Activated CD4-positive, alpha-beta T cell treated with anti-CD3 and anti-CD28 coated beads, Interleukin-2, amount 10 ng/mL, durations not matched to agents 24 days and 14 days (primary cell): Measurements from ENCODE around the gene SOX2. TPM values are rescaled to one million over a fixed set of nuclear protein-coding genes. Genes with fewer than 3 reads are reported as not detected.

Experiments used
- DNase-seq: peaks from one replicate; pipeline ENCODE4 v3.0.0; 2022
- H3K27ac Mint-ChIP-seq: one replicate; pipeline ENCODE4 v1.8.0; 2022; ENCODE audit warnings: mild to moderate bottlenecking, mixed read lengths
- H3K27me3 Mint-ChIP-seq: one replicate; pipeline ENCODE4 v1.8.0; 2022; ENCODE audit warnings: mixed read lengths
- H3K36me3 Mint-ChIP-seq: one replicate; pipeline ENCODE4 v1.8.0; 2022; ENCODE audit warnings: low read depth, mild to moderate bottlenecking, mixed read lengths
- H3K4me1 Mint-ChIP-seq: one replicate; pipeline ENCODE4 v1.8.0; 2021; ENCODE audit warnings: mixed read lengths
- H3K4me3 Mint-ChIP-seq: one replicate; pipeline ENCODE4 v1.8.0; 2022; ENCODE audit warnings: mild to moderate bottlenecking, moderate library complexity, mixed read lengths
- H3K9me3 Mint-ChIP-seq: one replicate; pipeline ENCODE4 v1.8.0; 2021; ENCODE audit warnings: mixed read lengths
- intact Hi-C: fragments of 100-400 bp; cut with micrococcal nuclease; formaldehyde crosslinking; loops from one replicate; pipeline ENCODE4 v1.15.1; 2023
- total RNA-seq: library from RNA; stranded (reverse); gene quantifications from 2 replicates; pipeline ENCODE4 v1.2.3, GENCODE V29; 2022

Gene SOX2
- total RNA-seq, 1 donor from 2014 or later: not detected

- Mint-ChIP-seq H3K9me3 (peaks cover 24% of the 10 kb centered on the region), H3K36me3 (peaks cover 10% of the 10 kb centered on the region), H3K4me3 (no peak overlapping the region), H3K27ac (peak overlapping the region; percentile 81), H3K27me3 (peaks cover 87% of the 10 kb centered on the region), H3K4me1 (peaks cover 2% of the 10 kb centered on the region)
- DNase-seq: no peak
- intact Hi-C loops: loop anchor here (5.0 kb wide), 1 partner anchor 1686 kb away; the partner anchor contains the start of gene PEX5L
Observed at GRCh38 chr3:181722766-181723425, 11.2 kb downstream of the SOX2 start.

- H3K4me3 Mint-ChIP-seq: no peak overlapping the region
- no peak for DNase-seq
- peak overlapping the region; percentile 81 for H3K27ac Mint-ChIP-seq
- peaks cover 24% of the 10 kb centered on the region for H3K9me3 Mint-ChIP-seq
- peaks cover 12% of the 10 kb centered on the region for H3K36me3 Mint-ChIP-seq
- intact Hi-C loops: loop anchor here (1.0 to 5.0 kb wide), 2 partner anchors 11 to 1686 kb away; partner anchors contain the start of gene PEX5L
- peaks cover 2% of the 10 kb centered on the region for H3K4me1 Mint-ChIP-seq
- peaks cover 88% of the 10 kb centered on the region for H3K27me3 Mint-ChIP-seq
Observed at GRCh38 chr3:181723625-181724191, 12.0 kb downstream of the SOX2 start.

GRCh38 chr3:181724192-181724965, 12.7 kb downstream of the SOX2 start:
- H3K36me3 Mint-ChIP-seq: peaks cover 12% of the 10 kb centered on the region
- peaks cover 88% of the 10 kb centered on the region for H3K27me3 Mint-ChIP-seq
- H3K4me3 Mint-ChIP-seq: no peak overlapping the region
- intact Hi-C loops: loop anchor here (1.0 to 5.0 kb wide), 2 partner anchors 12 to 1687 kb away; partner anchors contain the start of gene PEX5L
- H3K4me1 Mint-ChIP-seq: peaks cover 2% of the 10 kb centered on the region
- peak; percentile 64 for DNase-seq
- H3K9me3 Mint-ChIP-seq: peaks cover 24% of the 10 kb centered on the region
- peak overlapping the region; percentile 81 for H3K27ac Mint-ChIP-seq

- H3K9me3 Mint-ChIP-seq: peaks cover 24% of the 10 kb centered on the region
- peaks cover 2% of the 10 kb centered on the region for H3K4me1 Mint-ChIP-seq
- no peak overlapping the region for H3K4me3 Mint-ChIP-seq
- peaks cover 12% of the 10 kb centered on the region for H3K36me3 Mint-ChIP-seq
- peak overlapping the region; percentile 76 for H3K27ac Mint-ChIP-seq
- DNase-seq: no peak
- peaks cover 89% of the 10 kb centered on the region for H3K27me3 Mint-ChIP-seq
- intact Hi-C loops: loop anchor here (1.0 to 5.0 kb wide), 2 partner anchors 24 to 33 kb away; no protein-coding TSS in a partner anchor
Observed at GRCh38 chr3:181725131-181725731, 13.5 kb downstream of the SOX2 start.

- peaks cover 91% of the 10 kb centered on the region for H3K27me3 Mint-ChIP-seq
- intact Hi-C loops: loop anchor here (1.0 to 5.0 kb wide), 2 partner anchors 25 to 34 kb away; no protein-coding TSS in a partner anchor
- H3K4me3 Mint-ChIP-seq: no peak overlapping the region
- peaks cover 24% of the 10 kb centered on the region for H3K9me3 Mint-ChIP-seq
- H3K4me1 Mint-ChIP-seq: peaks cover 2% of the 10 kb centered on the region
- DNase-seq: no peak
- H3K36me3 Mint-ChIP-seq: peaks cover 12% of the 10 kb centered on the region
- H3K27ac Mint-ChIP-seq: peak overlapping the region; percentile 25
Observed at GRCh38 chr3:181725830-181726229, 14.1 kb downstream of the SOX2 start.

- Mint-ChIP-seq H3K27me3 (peaks cover 89% of the 10 kb centered on the region), H3K4me3 (peak overlapping the region; percentile 71), H3K27ac (peak overlapping the region; percentile 65), H3K36me3 (peaks cover 12% of the 10 kb centered on the region), H3K9me3 (peaks cover 24% of the 10 kb centered on the region), H3K4me1 (peaks cover 2% of the 10 kb centered on the region)
- no peak for DNase-seq
- intact Hi-C loops: loop anchor here (5.0 kb wide), 1 partner anchor 34 kb away; no protein-coding TSS in a partner anchor
Observed at GRCh38 chr3:181726351-181727330, 14.9 kb downstream of the SOX2 start.

- H3K27me3 Mint-ChIP-seq: peaks cover 81% of the 10 kb centered on the region
- H3K4me3 Mint-ChIP-seq: peak overlapping the region; percentile 71
- H3K27ac Mint-ChIP-seq: peak overlapping the region; percentile 65
- DNase-seq: peak; percentile 63
- H3K4me1 Mint-ChIP-seq: peaks cover 2% of the 10 kb centered on the region
- H3K9me3 Mint-ChIP-seq: peaks cover 24% of the 10 kb centered on the region
- intact Hi-C loops: loop anchor here (5.0 kb wide), 1 partner anchor 35 kb away; no protein-coding TSS in a partner anchor
- H3K36me3 Mint-ChIP-seq: peaks cover 12% of the 10 kb centered on the region
Observed at GRCh38 chr3:181727341-181728032, 15.8 kb downstream of the SOX2 start.

- no peak overlapping the region for H3K4me3 Mint-ChIP-seq
- H3K9me3 Mint-ChIP-seq: peaks cover 21% of the 10 kb centered on the region
- DNase-seq: no peak
- intact Hi-C loops: loop anchor here (5.0 kb wide), 1 partner anchor 36 kb away; no protein-coding TSS in a partner anchor
- peaks cover 69% of the 10 kb centered on the region for H3K27me3 Mint-ChIP-seq
- peaks cover 2% of the 10 kb centered on the region for H3K4me1 Mint-ChIP-seq
- H3K36me3 Mint-ChIP-seq: peaks cover 12% of the 10 kb centered on the region
- H3K27ac Mint-ChIP-seq: peak overlapping the region; percentile 10
Observed at GRCh38 chr3:181728470-181729340, 17.0 kb downstream of the SOX2 start.

GRCh38 chr3:181729341-181729869, 17.7 kb downstream of the SOX2 start:
- H3K36me3 Mint-ChIP-seq: peaks cover 10% of the 10 kb centered on the region
- peaks cover 62% of the 10 kb centered on the region for H3K27me3 Mint-ChIP-seq
- no peak overlapping the region for H3K4me3 Mint-ChIP-seq
- peaks cover 15% of the 10 kb centered on the region for H3K9me3 Mint-ChIP-seq
- peaks cover 1% of the 10 kb centered on the region for H3K4me1 Mint-ChIP-seq
- peak; percentile 38 for DNase-seq
- intact Hi-C loops: loop anchor here (5.0 kb wide), 1 partner anchor 37 kb away; no protein-coding TSS in a partner anchor
- no peak overlapping the region for H3K27ac Mint-ChIP-seq

GRCh38 chr3:181730316-181730715, 18.6 kb downstream of the SOX2 start:
- Mint-ChIP-seq H3K27me3 (peaks cover 55% of the 10 kb centered on the region), H3K9me3 (peaks cover 10% of the 10 kb centered on the region), H3K4me1 (no peaks in the 10 kb centered on the region), H3K36me3 (peaks cover 6% of the 10 kb centered on the region), H3K4me3 (no peak overlapping the region), H3K27ac (no peak overlapping the region)
- no peak for DNase-seq
- intact Hi-C loops: no loop called here

GRCh38 chr3:181730934-181731333, 19.2 kb downstream of the SOX2 start:
- Mint-ChIP-seq H3K27me3 (peaks cover 50% of the 10 kb centered on the region), H3K9me3 (peaks cover 10% of the 10 kb centered on the region), H3K36me3 (peaks cover 6% of the 10 kb centered on the region), H3K4me3 (no peak overlapping the region), H3K4me1 (no peaks in the 10 kb centered on the region), H3K27ac (no peak overlapping the region)
- peak; percentile 4 for DNase-seq
- intact Hi-C loops: no loop called here
